ENCODE results near the gene PITX1.

Gene PITX1

GRCh38 chr5:135028791-135029476, 5.1 kb downstream of the PITX1 start:
- DNase-seq (ENCODE audit: low spot score) = no peak

DNA sequence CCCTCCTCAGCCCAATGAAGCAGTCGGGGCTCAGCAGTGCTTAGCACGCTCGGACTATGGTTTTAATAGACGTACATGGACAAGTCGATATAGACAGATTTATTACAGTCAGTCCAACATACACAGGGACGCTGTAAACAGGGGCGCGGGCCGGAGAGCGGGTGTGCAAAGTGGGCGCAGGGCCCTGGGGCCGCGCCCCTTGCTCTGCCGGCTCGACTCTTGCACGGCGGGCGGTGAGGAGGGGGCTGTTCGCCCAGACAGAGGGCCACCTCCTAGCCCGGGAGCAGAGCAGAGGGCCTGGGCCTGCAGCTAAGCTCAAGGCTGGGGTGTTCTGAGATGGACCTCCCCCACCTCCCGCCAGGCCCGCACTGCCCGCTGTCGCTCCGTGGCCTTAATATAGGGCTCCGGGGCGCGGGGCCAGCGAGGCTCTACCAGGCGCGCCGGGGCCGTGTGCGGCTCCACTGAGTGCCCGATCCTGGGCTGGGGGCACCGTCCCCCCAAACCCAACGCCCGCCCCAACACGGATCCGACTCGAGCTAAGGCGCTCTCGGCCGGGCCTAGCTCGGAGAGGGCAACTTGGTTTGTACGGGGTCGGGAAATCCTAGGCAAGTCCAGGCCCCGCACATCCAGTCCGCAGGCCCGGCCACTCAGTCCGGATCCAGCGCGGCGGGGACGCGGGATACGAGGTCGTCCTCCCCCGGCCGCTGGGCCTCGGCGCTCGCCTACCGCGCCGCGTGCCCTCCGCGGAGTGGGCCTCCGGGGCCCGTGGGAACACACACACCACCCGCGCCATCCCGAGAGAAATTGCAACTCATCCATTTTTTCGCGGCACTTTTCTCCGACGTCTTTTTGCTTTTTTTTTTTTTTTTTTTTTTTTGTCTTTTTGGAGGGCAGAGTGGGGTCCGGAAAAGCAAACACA, 6.1 kb downstream of the PITX1 start:
- no peak for DNase-seq (ENCODE audit: low spot score)

DNA sequence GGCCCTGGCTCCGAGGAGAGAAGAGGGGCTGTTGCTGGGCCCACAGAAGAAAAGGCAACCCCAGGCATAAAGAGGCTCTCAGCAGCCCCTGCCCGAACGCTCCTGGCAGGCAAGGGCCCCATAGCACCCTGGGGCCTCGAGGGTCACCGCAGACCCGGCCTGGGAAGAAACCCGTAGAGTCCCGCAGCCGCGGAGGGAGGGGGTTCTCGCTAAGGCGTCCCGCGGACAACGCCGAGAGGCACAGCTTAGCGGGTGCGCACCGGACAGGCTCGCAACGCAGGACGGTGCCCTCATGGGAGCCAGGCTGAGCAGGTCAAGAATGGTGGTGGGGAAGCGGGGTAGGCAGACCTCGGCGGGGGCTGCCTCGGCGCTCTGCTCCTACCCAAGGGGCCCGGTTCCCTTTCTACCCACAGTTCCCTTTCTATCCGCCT, 6.7 kb downstream of the PITX1 start:
- no peak for DNase-seq (ENCODE audit: low spot score)

- no peak for DNase-seq (ENCODE audit: low spot score)
These were observed 7.3 kb downstream of the PITX1 start for GRCh38 chr5:135026645-135027265.

GRCh38 chr5:135025730-135026644, 8.0 kb downstream of the PITX1 start:
- no peak for DNase-seq (ENCODE audit: low spot score)

- DNase-seq (ENCODE audit: low spot score) = peak; percentile 67
These were observed 8.9 kb downstream of the PITX1 start for GRCh38 chr5:135024956-135025729.

- no peak for DNase-seq (ENCODE audit: low spot score)
These were observed 13.7 kb downstream of the PITX1 start for GRCh38 chr5:135020111-135020895.

GRCh38 chr5:135019314-135019713, 14.7 kb downstream of the PITX1 start:
- no peak for DNase-seq (ENCODE audit: low spot score)

GRCh38 chr5:135018457-135018856, 15.6 kb downstream of the PITX1 start:
- no peak for DNase-seq (ENCODE audit: low spot score)

DNA sequence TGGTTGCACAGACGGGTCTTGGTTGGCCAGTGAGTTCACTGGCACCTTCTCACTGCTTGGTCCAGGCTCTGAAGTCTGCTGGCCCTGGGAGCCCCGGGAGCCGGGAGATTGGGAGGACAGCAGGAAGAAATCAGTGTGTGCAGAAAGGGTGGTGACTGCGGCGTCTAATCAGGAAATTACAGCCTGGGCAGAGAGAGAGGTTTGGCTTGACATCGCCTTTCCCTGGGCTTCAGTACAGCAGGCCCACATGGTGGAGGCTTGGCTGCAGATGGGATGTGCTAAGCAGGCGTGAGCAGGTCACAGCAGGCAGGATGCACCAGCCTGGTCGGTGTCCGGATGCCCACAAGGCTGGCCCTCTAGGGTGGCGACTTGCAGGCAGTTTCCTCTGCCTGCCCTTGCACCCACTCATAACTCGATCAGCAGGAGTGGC, 17.2 kb downstream of the PITX1 start:
- DNase-seq (ENCODE audit: low spot score) = no peak

- no peak for DNase-seq (ENCODE audit: low spot score)
These were observed 18.1 kb downstream of the PITX1 start for GRCh38 chr5:135015942-135016341.

GRCh38 chr5:135013947-135014570, 20.0 kb downstream of the PITX1 start:
- DNase-seq (ENCODE audit: low spot score) = no peak

DNA sequence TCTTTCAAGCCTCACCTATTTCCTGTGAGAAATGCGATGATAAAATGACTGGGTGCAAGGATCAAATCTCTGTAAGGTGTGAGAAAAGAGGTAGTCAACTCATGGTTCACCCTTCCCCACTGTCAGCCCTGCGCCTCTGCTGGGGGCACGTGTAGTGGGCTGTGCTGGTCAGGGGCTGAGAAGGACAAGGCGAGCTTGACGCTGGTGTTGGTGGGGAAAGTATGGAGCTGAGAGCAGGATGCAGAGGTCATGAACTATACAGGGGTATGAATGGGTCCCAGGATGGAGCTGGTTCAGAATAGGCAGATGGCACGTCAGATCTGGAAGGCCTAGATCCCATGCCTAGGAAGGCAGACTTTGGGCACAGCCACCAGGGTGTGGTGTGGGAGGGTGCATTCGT, 20.6 kb downstream of the PITX1 start:
- no peak for DNase-seq (ENCODE audit: low spot score)

DNA sequence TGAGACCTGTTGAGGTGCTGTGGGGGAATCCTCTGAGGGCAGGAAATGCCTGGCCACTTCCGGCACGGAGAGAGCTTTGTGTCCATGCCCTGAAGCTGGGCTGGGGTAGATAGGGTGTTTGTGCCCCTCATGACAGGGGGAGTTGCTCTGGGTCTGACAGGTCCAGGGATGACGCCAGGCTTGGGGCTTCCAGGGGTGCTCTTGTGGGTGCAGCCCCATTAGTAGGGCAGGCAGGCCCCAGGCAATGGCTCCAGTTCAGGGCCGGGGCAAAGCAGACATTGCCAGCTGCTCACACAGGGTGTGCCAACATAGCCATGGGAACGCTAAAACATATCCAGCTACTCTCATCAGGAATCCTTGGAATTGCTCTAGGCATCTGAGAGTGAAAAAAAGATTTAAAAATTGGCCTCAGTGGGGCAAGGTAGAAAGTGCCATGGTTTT, 21.1 kb downstream of the PITX1 start:
- DNase-seq (ENCODE audit: low spot score) = no peak

- DNase-seq (ENCODE audit: low spot score) = no peak
These were observed 21.9 kb downstream of the PITX1 start for GRCh38 chr5:135012033-135012588.

DNA sequence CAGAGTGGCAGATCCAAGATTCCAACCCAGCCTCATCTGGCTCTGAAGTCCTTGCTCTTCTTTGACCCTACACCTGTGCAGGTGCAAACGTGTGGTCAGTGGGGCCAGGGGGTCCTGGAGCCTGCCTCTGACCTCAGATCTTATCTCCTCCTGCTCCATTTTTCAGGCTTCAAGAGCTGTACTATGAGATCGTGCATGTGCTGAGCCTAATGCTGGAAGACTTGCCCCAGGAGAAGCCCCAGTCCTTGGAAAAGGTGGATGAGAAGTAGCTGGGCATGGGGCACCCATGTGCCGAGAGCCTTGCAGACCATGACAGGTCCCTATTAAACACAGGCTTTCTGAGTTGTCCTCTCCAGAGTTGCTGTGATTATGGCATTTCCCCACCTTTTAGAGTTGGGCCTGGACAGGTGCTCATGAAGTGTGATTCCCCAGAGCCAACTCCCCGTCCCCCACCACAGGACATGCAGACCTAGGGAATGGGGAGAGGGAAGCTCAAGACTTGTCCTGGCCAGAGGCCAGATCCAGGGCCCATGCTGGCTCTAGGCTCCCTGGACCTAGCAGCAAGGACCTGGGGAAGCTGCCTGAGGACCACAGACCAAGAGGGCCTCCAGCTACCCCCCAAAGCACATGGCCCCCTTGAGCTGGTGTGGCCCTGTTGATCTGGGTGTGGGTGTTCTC, 22.5 kb downstream of the PITX1 start:
- DNase-seq (ENCODE audit: low spot score) = no peak

GRCh38 chr5:135010502-135011354, 23.3 kb downstream of the PITX1 start:
- peak; percentile 36 for DNase-seq (ENCODE audit: low spot score)
